T follicular helper cell (primary cell): ENCODE data around the gene CRABP1.

Experiments
- DNase-seq: peaks from one replicate; pipeline ENCODE4 v3.0.0-alpha.2; 2020; ENCODE audit warnings: low read depth

CRABP1 gene

GRCh38 chr15:78317145-78317836, 22.9 kb upstream of the CRABP1 start:
- no peak for DNase-seq

- no peak for DNase-seq
Measured at GRCh38 chr15:78319588-78319987, 20.6 kb upstream of the CRABP1 start.

GRCh38 chr15:78320183-78320582, 20.0 kb upstream of the CRABP1 start:
- DNase-seq: no peak

DNA sequence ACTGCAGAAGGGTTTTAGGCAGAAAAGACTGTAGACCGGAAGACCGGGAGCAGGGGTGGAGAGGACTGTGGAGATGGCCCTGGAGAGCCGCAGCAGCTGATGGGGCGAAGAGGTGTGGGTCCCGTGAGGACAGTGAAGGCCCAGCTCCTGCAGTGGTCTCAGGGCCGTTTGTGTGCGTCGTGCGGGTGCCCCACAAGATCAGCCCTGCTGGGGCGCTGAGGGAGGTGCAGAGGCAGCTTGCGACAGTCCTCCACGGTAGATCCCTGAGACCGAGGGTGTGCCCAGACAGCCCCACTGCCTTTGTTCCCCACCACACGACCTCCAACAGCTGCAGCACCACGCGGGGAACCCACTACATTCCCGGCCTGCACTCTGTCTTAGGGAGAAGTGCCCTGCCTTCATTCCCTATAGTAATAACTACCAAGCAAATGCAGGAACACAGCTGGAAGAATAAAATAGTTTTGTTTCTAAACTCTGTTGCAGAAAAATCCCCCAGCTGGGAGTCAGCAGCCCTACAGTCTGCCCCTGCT, 19.0 kb upstream of the CRABP1 start:
- no peak for DNase-seq

DNA sequence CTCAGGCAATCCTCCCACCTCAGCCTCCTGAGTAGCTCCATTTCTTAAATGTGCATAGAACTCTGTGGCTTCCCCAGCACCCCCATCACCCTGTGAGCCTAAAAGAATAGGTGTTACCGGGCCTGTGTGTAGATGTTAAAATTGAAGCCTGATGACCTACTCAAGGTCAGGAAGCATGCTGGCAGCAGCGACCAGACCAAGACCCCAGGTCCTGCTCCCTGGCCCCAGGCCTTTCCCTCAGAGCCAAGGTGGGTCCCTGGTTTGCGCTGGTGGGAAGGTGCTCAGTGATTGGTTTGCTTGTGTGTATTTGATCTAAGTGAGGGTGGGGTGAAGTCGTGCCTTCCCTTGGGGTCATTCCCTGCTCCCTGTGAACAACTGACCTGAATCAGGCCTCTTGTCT, 18.4 kb upstream of the CRABP1 start:
- DNase-seq: no peak

DNA sequence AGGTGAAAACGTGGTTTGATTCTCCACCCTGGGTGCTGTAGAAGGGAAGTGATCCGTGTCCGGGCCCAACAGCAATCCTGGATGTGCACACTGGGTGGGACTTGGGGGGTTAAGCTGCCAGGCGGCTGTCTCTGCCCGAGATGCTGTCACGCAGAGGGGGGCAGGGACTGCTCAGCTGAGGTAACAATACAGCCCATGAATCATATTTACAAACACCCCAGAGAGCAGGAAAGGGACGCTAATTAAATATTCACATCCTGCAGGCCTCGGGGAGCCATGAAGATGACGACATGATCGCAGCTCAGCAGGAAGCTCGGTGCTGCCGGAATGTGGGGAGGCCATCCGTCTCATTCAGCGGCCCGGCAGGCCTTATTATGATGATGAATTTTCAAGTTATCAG, 17.9 kb upstream of the CRABP1 start:
- no peak for DNase-seq

DNA sequence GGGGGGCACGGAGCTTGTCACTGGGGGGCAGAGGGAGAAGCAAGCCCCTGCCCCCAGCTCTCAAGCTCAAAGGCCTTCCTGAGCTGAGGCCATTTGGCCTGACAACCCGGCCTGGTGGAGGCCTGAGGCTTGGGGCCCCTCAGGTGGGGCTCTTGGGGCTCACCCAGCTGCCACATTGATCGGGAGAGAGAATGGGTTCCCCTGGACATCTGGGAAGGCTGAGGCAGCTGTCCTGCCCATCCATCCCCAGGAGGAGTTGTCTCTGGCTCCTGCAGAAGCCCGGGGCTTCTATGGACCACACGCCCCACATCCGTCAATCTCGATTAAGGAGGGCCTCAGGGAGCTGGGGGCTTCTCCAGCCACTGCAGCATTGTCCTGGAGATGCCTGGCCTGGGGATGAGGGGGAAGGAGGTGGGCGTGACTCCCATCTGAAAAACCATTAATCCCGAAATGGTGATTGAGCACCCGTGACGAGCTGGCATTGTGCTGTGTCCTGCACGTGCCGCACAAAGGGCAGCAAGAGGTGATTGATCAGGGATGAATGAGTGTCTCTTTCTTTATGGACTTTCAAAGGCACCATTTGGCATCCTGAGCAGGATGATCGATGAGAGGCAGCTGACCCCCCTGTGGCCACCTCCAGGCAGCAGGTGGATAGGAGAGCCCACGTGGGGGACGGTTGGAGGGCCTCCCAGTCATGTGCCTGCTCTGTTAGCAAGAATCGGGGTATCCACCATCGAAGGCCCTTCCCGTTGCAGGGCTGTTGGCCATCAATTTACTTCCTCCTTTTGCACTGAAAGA, 17.2 kb upstream of the CRABP1 start:
- DNase-seq: no peak

DNA sequence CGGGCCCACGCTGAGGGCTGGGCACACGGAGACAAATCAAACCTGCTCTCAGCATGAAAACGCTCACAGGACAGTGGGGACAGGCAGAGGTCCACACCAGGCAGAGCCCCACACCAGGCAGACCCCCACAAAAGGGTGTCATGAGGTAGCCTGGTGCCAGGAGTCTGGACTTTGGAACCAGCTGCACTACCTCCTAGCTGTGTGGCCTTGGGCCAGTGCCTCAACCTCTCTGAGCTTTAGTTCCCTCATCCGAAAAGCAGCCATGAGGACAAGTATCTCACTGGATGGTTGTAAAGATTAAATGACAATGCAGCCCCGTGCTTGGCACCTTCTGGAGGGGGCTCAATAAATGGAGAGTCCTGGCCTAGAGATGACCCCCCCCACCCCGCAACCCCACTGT, 16.5 kb upstream of the CRABP1 start:
- DNase-seq: no peak

DNA sequence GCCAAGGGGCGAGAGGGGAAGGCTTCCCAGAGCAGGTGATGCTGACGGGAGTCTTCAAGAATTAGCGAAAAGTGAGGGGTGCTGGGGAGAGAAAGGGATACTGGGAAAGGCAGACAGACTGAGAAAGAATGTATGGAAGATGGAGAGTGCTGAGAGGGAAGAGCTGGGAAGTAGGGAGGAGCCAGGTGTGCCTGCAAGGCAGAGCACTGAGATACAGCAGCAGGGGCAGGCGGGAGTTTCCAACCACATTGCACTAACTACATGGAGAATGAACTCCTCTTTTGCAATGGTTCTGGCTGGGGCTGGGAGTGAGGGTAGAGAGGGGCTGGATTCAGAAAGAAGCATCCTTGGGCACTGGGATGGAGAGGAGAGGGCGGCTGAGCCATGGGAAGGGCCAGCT, 16.0 kb upstream of the CRABP1 start:
- no peak for DNase-seq

GRCh38 chr15:78325092-78325843, 14.9 kb upstream of the CRABP1 start:
- no peak for DNase-seq

GRCh38 chr15:78327466-78327865, 12.7 kb upstream of the CRABP1 start:
- DNase-seq: no peak

DNA sequence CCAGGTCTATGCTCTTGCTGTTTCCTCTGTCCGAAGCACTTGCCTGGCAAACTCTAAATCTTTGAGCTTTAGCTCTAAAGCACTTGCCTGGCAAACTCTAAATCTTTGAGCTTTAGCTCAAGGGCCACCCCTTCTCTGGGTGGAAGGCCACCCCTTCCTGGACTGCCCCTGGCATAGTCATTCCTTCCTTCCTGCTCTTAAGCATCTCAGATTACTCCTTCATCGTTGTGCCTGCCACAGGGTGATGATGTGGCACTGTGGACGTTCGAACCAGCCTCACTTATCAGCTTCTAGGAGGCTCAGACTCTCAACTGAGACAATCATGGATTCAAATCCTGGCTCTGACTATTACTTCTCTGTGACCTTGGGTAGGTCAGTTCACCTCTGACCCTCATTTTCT, 10.5 kb upstream of the CRABP1 start:
- DNase-seq: no peak

DNA sequence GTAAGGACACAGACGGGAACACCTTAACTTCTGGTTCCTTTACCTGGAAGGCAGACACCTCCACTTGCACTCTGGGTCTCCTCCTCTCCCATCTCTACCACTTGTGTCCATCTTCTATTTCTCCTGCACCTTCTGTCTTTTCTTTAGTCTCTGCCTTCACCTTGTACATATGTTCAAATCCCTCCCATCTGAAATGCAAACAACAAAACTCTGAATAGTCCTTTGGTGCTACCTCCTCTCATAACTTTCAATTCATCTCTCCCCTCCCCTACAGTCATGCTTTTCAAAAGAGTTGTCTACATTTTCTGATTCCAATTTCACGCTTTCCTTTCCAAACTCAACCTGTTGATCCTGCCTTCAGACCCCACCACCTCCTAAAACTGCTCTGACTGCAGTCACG, 5.3 kb upstream of the CRABP1 start:
- DNase-seq: no peak

DNA sequence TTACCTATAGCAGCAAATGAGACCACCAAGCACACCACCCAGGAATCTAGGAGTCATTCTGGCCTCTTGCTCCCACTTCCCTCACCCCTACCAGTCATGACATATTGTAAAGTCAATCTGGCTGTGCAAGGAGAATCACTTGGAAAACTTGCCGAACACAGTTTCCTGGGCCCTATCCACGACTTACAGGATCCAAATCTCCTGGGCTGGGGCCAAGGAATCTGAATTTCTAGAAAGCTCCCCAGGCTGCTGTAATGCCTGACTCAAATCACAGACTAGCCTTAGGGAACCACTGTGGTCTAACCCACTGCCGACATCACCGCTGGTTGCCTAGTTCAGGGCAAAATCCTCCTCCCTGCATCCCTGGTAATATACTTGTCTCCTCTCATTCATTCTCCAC, 4.2 kb upstream of the CRABP1 start:
- no peak for DNase-seq

DNA sequence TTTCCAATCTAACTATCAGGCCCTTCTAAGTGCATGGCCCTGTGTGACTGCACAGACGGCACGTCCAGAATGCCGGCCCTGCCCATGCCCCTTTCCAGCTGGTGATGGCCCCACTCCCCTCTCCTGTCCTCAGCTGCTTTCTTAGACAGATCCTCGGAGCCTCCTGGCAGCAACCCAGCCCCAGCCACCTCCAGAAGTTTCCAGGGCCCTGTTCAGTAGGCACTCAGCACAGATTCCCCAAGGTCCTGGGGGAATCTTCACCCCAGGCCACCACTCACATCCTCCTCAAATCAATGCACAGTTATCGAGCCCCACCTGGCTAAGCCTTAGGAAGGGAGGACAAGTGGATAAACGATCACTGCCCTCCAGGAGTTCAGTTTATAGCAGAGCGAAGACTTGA, 1.4 kb upstream of the CRABP1 start:
- no peak for DNase-seq

GRCh38 chr15:78339559-78339958, 594 bp upstream of the CRABP1 start:
- no peak for DNase-seq

- no peak for DNase-seq
Measured at GRCh38 chr15:78341057-78341987, 1.2 kb downstream of the CRABP1 start.

DNA sequence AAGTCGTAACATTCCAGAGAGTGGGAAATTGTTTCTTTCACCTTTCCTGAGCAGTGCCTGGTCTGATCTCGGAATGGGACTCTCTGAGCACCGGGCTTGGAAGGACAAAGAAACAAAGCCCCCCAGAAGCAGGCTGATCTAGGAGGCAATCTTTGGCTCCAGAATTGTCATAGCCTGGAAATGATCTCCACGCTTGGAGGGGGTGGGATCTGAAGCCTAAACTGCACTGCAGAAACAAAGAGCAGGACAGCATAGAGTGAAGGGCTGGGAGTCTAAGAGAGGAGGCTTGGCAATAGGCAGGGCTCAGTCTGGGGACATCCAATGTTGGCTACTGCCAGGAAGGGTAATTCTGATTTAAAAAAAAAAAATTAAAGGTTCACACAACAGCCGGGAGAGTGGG, 1.9 kb downstream of the CRABP1 start:
- no peak for DNase-seq

GRCh38 chr15:78343276-78344060, 3.3 kb downstream of the CRABP1 start:
- no peak for DNase-seq

- no peak for DNase-seq
Measured at GRCh38 chr15:78345396-78346125, 5.4 kb downstream of the CRABP1 start.
